ENCODE data around the gene NUP160. TPM values are rescaled to one million over a fixed set of nuclear protein-coding genes. Genes with fewer than 3 reads are reported as not detected.
"Not testable (repeated sequence)": the region's sequence is repeated elsewhere in the genome, so short reads cannot be mapped to it uniquely, and the experiment has no call there.

The NUP160 gene
- polyA plus RNA-seq, 4 donors: 7.8 to 39.4 (median 11.7) TPM

DNA sequence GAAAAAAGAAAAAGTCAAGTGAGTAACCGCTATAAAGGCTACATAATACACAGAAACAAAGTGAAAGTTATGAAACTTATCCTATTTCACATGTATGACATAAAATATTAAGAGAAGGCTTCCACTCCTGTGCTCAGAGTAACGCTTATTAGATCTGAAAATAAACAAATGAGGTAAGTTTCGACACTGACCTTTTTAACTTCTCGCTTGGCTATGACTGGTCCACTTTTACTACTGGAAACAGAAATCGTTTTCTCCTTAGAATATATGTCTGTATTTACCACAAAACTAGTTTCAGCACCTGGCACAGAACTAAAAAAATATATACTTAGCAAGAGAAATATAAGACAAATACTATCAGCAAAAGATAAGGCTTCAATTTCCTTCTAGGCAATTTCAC, 97.4 kb downstream of the NUP160 start:
- peaks cover 16 to 79% (median 47%) of the 10 kb centered on the region in 3 donors for H3K36me3 ChIP-seq (ENCODE audit: control insufficient read depth in 3 of 3, insufficient read depth in 2 of 3, low read depth in 1 of 3, low read length in 3 of 3)
- WGBS, 3 donors: 83 to 91% (median 86%) methylated on average over 5 of the region's 5 CpGs

DNA sequence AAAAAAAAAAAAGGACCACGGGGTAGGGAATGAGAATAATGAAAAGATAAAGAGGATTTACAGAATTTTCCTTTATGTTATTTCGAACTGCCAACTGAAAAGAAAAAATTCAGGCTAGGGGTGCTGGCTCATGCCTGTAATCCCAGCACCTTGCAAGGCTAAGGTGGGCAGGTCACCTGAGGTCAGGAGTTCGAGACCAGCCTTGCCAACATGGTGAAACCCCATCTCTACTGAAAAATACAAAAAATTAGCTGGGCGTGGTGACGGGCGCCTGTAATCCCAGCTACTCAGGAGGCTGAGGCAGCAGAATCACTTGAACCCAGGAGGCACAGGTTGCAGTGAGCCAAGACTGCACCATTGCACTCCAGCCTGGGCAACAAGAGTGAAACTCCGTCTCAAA, 105.7 kb downstream of the NUP160 start:
- H3K27me3 ChIP-seq (ENCODE audit: control insufficient read depth in 3 of 3, insufficient read depth in 3 of 3, low read length in 3 of 3); FAIRE-seq; H3K9me3 ChIP-seq (ENCODE audit: control insufficient read depth in 2 of 2, insufficient read depth in 1 of 2, low read depth in 1 of 2, low read length in 1 of 2); DNase-seq; H3K4me1 ChIP-seq (ENCODE audit: control insufficient read depth in 3 of 3, insufficient read depth in 2 of 3, low read depth in 1 of 3, low read length in 2 of 3); H3K4me3 ChIP-seq (ENCODE audit: low read depth in 1 of 3, low read length in 3 of 3); H3K27ac ChIP-seq (ENCODE audit: low read depth in 1 of 3, low read length in 2 of 3): not testable (repeated sequence)
- WGBS, 3 donors: 93 to 95% (median 94%) methylated on average over 6 to 7 of the region's 7 CpGs
- peaks cover 18 to 78% (median 34%) of the 10 kb centered on the region in 3 donors for H3K36me3 ChIP-seq (ENCODE audit: control insufficient read depth in 3 of 3, insufficient read depth in 2 of 3, low read depth in 1 of 3, low read length in 3 of 3)

More for the DNA sequence above, 97.4 kb downstream of the NUP160 start:
- no peak for FAIRE-seq
- H3K9me3 ChIP-seq (ENCODE audit: control insufficient read depth in 2 of 2, insufficient read depth in 1 of 2, low read depth in 1 of 2, low read length in 1 of 2): no peaks in the 10 kb centered on the region
- H3K4me1 ChIP-seq (ENCODE audit: control insufficient read depth in 3 of 3, insufficient read depth in 2 of 3, low read depth in 1 of 3, low read length in 2 of 3): no peaks in the 10 kb centered on the region
- H3K27ac ChIP-seq (ENCODE audit: low read depth in 1 of 3, low read length in 2 of 3): no peak overlapping the region
- H3K27me3 ChIP-seq (ENCODE audit: control insufficient read depth in 3 of 3, insufficient read depth in 3 of 3, low read length in 3 of 3): no peaks in the 10 kb centered on the region
- no peak overlapping the region for H3K4me3 ChIP-seq (ENCODE audit: low read depth in 1 of 3, low read length in 3 of 3)
- no peak for DNase-seq

DNA sequence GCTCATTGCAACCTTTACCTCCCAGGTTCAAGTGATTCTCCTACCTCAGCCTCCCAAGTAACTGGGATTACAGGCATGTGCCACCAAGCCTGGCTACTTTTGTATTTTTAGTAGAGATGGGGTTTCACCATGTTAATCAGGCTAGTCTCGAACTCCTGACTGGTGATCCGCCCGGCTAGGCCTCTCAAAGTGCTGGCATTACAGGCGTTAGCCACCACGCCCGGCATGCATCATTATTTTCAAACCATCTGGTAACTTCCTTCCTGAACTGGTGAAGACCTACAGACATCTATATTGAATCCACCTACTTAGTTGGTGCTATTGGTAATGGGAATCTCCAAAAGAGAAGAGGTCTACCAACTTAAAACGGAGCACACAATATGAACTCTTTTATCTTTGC, 110.3 kb downstream of the NUP160 start:
- not testable (repeated sequence) for H3K9me3 ChIP-seq (ENCODE audit: control insufficient read depth in 2 of 2, insufficient read depth in 1 of 2, low read depth in 1 of 2, low read length in 1 of 2); H3K4me3 ChIP-seq (ENCODE audit: low read depth in 1 of 3, low read length in 3 of 3); FAIRE-seq; H3K27me3 ChIP-seq (ENCODE audit: control insufficient read depth in 3 of 3, insufficient read depth in 3 of 3, low read length in 3 of 3); H3K4me1 ChIP-seq (ENCODE audit: control insufficient read depth in 3 of 3, insufficient read depth in 2 of 3, low read depth in 1 of 3, low read length in 2 of 3); H3K27ac ChIP-seq (ENCODE audit: low read depth in 1 of 3, low read length in 2 of 3); DNase-seq
- peaks cover 14 to 76% (median 15%) of the 10 kb centered on the region in 3 donors for H3K36me3 ChIP-seq (ENCODE audit: control insufficient read depth in 3 of 3, insufficient read depth in 2 of 3, low read depth in 1 of 3, low read length in 3 of 3)
- WGBS, 3 donors: 72 to 87% (median 83%) methylated on average over 7 of the region's 7 CpGs

DNA sequence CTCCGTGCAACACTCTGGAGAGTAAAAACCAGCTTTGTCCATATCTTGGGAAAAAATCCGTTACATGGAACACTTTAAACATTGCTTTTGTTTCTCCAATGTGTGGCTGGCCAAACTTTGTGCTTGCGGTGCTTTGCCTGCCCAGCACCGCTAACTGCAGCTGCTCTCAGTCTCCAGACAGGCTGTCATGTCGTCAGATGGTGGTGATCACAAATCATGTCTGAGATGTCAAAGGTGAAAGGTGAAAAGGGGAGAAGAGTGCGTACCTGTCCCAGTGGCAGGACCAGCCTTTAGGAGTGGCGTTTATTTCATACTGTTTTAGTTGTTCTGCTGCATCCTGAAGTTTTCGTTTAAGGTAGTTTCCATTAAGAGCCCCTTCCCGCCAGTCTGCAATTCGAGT, 115.9 kb downstream of the NUP160 start:
- 82 to 92% (median 87%) methylated on average over 10 of the region's 10 CpGs for WGBS, 3 donors
- H3K27me3 ChIP-seq (ENCODE audit: control insufficient read depth in 3 of 3, insufficient read depth in 3 of 3, low read length in 3 of 3): no peaks in the 10 kb centered on the region

DNA sequence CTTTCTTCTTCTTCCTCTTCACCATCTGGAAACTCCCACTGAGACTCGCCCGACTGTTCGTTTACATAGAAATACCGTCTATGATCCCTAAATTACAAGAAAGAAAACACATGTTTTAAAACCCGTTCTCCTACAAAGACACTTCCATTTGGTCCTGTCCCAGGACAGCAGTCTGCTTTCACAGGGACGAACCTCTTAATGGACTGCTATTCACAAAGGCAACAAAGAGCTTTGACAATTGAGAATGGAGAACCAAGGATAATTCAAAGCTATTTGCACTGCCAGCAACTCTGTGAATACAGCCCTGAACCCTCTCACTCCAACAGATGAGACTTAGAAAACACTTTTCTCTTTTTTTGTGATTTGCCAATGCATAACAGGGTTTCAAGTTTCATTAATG, 116.7 kb downstream of the NUP160 start:
- Histone ChIP-seq H3K9me3 (ENCODE audit: control insufficient read depth in 2 of 2, insufficient read depth in 1 of 2, low read depth in 1 of 2, low read length in 1 of 2) (no peaks in the 10 kb centered on the region), H3K27me3 (ENCODE audit: control insufficient read depth in 3 of 3, insufficient read depth in 3 of 3, low read length in 3 of 3) (no peaks in the 10 kb centered on the region), H3K4me1 (ENCODE audit: control insufficient read depth in 3 of 3, insufficient read depth in 2 of 3, low read depth in 1 of 3, low read length in 2 of 3) (no peaks in the 10 kb centered on the region), H3K36me3 (ENCODE audit: control insufficient read depth in 3 of 3, insufficient read depth in 2 of 3, low read depth in 1 of 3, low read length in 3 of 3) (peaks cover 13 to 54% (median 21%) of the 10 kb centered on the region in 3 donors), H3K27ac (ENCODE audit: low read depth in 1 of 3, low read length in 2 of 3) (no peak overlapping the region), H3K4me3 (ENCODE audit: low read depth in 1 of 3, low read length in 3 of 3) (no peak overlapping the region)
- 54 to 73% (median 71%) methylated on average over 6 of the region's 6 CpGs for WGBS, 3 donors
- DNase-seq (no peak), FAIRE-seq (no peak)

More for the DNA sequence above, 115.9 kb downstream of the NUP160 start:
- H3K4me1 ChIP-seq (ENCODE audit: control insufficient read depth in 3 of 3, insufficient read depth in 2 of 3, low read depth in 1 of 3, low read length in 2 of 3): no peaks in the 10 kb centered on the region
- H3K9me3 ChIP-seq (ENCODE audit: control insufficient read depth in 2 of 2, insufficient read depth in 1 of 2, low read depth in 1 of 2, low read length in 1 of 2): no peaks in the 10 kb centered on the region
- H3K36me3 ChIP-seq (ENCODE audit: control insufficient read depth in 3 of 3, insufficient read depth in 2 of 3, low read depth in 1 of 3, low read length in 3 of 3): peaks cover 13 to 57% (median 19%) of the 10 kb centered on the region in 3 donors
- no peak overlapping the region for H3K4me3 ChIP-seq (ENCODE audit: low read depth in 1 of 3, low read length in 3 of 3)
- no peak overlapping the region for H3K27ac ChIP-seq (ENCODE audit: low read depth in 1 of 3, low read length in 2 of 3)
- DNase-seq: no peak
- FAIRE-seq: no peak

Other genes starting within 250 kb of the NUP160 start
- 100 to 1,000 TPM; 103 to 149 (median 127) TPM for gene MTCH2, start 205.8 kb downstream of the NUP160 start, polyA plus RNA-seq
- gene AGBL2, start 133.0 kb downstream of the NUP160 start, polyA plus RNA-seq: 10 to 100 TPM in 1 of 4 donors, 1 to 10 TPM in 2, under 1 TPM in 1; 0.81 to 13.2 (median 1.9) TPM
- 100 to 1,000 TPM in 1 of 4 donors, 10 to 100 TPM in 3; 18.1 to 108 (median 28.8) TPM for gene FNBP4, start 81.0 kb downstream of the NUP160 start, polyA plus RNA-seq
- 10 to 100 TPM in 1 of 4 donors, 1 to 10 TPM in 3; 4.9 to 31.4 (median 7.3) TPM for gene PTPRJ, start 132.2 kb upstream of the NUP160 start, polyA plus RNA-seq

All from small intestine (tissue), 7 donors.